GM19438 (cell line): Measurements from ENCODE around the gene BPHL.
"Not testable (repeated sequence)": the region's sequence is repeated elsewhere in the genome, so short reads cannot be mapped to it uniquely, and the experiment has no call there.

Experiments
- ATAC-seq: cut with Tn5 transposase; IDR thresholded peaks from one replicate; pipeline ENCODE4 v1.9.1; 2021; ENCODE audit warnings: low read depth; ENCODE audit not compliant: unreplicated experiment

BPHL gene

GRCh38 chr6:3151691-3152090 lies 33.2 kb downstream of the BPHL start:
- no peak for ATAC-seq

DNA sequence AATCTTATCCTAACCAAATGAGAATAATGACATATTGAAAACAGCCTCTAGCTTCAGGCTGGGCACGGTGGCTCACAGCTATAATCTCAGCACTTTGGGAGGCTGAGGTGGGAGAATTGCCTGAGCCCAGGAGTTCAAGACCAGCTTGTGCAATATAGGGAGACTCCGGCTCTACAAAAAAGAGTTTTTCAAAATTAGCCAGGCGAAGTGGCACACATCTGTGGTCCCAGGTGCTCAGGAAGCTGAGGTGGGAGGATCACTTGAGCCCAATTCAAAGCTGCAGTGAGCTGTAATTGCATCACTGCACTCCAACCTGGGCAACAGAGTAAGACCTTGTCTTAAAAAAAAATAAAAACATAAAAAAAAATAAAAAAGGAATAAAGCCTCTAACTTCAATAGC lies 34.2 kb downstream of the BPHL start:
- no peak for ATAC-seq

DNA sequence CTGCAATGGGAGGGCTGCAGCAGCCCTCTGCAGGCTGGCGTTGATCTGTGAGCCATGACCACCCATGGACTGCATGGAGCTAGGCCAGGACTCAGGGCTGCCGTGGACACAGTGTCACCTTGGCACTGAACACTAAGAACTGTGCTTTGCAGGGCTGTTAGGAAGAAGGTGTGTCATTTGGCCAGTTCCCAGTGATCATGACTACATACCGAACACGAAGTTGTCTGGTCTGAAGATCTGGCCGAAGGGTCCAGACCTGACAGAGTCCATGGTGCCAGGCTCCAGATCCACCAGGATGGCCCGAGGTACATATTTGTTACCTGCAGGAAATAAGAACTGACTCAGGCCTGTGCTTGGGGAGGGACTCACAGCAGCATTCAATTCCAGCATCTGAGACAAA lies 36.9 kb downstream of the BPHL start:
- not testable (repeated sequence) for ATAC-seq

- ATAC-seq: not testable (repeated sequence)
Measured at GRCh38 chr6:3156184-3157130, 37.9 kb downstream of the BPHL start.

DNA sequence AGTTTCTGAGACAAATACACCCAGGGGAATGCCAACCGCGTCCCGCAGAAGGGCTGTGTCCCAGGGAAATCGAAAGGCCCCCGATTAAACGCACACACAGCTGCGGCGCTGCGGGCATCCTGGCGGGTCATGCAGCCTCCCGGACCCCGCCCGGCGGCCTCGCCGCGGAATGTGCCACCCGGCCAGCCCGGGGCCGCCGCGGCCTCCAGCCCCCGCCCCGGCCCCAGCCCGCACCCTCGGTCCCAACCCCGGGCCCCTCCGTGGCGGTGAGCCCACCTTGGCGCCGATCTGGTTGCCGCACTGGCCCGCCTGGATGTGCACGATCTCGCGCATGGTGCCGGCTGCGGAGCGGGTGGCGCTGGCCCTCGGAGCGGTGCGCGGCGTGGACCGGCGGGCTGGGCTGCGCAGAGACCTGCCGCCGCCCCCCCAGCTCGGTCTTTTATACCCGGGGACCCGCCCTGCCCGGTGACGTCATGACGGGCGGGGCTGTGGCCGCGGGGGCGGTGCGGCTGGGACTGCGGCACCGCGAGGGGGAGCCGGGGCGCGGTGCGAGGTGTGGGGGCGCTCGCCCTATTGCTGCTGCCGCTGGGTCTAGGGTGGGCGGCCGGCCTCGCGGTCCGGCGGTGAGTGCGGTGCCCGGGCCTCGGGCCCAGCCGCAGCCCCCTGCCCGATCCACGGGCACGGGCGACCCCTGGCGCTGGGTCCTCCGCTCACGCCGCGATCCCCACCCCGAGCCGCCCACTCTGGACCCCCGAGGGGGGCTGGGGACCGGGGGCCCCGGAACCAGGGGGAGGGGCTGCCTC lies 38.8 kb downstream of the BPHL start, which contains the start of gene TUBB2A:
TSS of gene TUBB2A (minus strand) at position 414 of the 803 bp plus-strand sequence. CDS start at position 333, 81 bp downstream.
- ATAC-seq: peak; percentile 80

GRCh38 chr6:3159805-3160781 lies 41.6 kb downstream of the BPHL start:
- no peak for ATAC-seq

DNA sequence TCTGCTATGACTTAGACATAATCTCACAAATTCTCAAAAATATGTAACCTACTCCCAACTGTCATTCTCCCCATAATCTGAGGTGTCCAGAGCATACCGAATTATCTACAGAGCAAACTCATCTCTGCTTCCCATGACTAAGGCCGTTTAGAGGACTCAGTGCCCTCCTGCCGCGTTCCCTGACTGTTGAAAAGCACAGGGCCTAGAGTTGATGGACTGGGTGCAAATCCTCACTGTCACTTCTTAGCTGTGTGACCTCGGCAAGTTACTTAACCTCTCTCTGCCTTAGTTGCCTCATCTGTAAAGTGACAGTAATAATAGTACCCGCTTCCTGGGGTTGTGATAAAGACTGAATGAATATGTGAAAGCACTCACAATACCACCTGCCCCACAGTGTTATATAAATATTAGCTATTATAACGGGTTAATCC lies 43.6 kb downstream of the BPHL start:
- no peak for ATAC-seq

- ATAC-seq: peak; percentile 68
Measured at GRCh38 chr6:3162565-3163247, 44.2 kb downstream of the BPHL start.

DNA sequence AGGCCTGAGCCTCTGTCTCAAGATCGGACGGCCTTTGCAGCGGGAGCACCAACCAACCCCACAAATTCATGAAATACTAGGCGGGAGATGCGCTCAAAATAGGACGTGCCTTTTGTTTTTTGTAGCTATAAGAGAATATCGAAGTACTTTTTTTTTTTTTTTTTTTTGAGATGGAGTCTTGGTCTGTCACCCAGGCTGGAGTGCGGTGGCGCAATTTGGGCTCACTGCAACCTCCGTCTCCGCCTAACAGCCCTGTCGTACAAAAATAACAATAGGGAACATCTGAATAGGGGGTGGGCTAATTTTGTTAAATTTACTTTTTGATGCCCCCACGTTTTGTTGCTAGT lies 44.7 kb downstream of the BPHL start:
- peak; percentile 23 for ATAC-seq

DNA sequence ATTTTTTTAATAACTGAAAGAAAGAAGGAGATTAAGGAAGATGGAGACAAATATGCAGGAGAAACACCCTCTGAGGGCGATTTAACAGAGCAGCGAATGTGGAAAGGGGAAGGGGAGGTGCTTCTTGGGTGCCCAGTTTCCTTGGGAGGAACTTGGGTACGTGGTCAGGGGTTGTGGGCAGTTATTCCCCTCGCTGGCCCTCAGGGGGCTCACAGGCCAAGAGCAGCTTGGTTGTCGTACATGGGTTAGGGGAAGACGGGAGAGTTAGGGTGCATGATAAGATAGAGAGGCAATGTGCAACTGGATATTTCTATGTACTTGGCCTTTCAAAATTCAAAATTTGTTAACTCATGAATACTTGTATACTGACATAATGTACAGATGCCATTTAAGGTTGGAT lies 45.9 kb downstream of the BPHL start:
- no peak for ATAC-seq

DNA sequence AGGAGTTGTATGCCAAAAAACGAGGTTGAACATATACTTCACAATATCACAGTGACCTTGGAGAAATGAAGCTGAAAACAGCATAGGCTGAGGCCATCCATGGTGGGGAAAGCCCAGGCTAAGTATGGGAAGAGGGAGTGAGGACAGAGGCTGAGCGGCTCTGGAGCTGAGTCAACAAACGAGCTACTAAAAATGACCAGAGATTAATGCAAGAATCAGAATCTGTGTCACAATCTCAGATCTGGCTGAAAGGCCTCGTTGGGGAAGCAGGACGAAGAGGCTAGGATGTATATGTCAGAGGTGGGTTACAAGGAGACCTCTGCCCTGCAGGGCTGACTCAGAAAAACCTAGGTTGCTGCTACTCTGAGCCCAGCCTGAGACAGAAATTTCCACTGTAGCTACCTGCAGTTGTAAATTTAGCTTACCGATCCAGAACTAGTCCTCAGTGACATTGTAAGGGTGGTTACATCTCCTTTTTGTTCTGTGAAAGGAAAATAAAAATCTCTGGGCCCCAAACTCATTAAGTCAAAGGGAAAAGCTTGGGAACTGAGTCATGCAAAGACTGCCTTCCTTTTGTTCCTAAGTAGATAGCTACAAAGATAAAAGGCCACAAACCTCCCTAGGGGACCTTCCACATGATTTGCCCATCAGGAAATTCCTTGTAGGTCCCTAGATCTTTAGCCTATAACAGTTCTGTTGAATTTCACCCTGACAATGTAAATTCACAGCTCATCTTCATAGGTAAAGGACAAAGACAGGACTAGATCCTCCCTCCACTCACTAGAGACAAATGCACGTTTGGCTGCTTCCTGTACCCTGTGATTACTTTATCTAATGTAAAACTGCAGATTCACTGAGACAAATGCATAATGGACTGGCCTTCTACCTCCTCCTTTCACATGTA lies 47.4 kb downstream of the BPHL start:
- ATAC-seq: no peak

GRCh38 chr6:3166535-3167225 lies 48.2 kb downstream of the BPHL start:
- not testable (repeated sequence) for ATAC-seq

GRCh38 chr6:3168046-3168445 lies 49.5 kb downstream of the BPHL start:
- ATAC-seq: not testable (repeated sequence)

DNA sequence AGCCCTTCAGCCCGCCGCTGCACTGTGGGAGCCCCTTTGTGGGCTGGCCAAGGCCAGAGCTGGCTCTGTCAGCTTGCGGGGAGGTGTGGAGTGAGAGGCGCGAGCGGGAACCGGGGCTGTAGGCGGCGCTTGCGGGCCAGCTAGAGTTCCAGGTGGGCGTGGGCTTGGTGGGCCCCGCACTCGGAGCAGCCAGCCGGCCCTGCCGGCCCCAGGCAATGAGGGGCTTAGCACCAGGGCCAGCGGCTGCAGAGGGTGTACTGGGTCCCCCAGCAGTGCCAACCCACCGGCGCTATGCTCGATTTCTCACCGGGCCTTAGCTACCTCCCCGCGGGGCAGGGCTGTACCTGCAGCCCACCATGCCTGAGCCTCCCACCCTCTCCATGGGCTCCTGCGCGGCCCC lies 52.2 kb downstream of the BPHL start:
- not testable (repeated sequence) for ATAC-seq

- not testable (repeated sequence) for ATAC-seq
Measured at GRCh38 chr6:3171313-3172175, 53.0 kb downstream of the BPHL start.

DNA sequence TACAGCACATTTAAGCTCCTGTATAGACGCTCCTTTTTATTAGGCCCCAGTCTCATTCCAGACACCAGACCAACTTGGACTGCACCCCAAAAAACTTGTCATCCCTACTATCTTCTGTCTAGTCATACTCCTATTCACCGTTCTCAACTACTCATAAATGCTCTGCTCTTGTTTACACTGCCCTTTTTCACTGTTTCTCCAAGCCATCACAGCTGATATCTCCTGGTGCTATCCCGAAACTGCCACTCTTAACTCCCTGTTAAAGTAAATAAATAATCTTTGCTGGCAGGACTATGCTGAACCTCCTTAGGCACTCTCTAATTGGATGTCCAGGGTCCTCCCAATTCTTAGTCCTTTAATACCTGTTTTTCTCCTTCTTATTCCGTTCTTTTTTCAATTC lies 54.3 kb downstream of the BPHL start:
- not testable (repeated sequence) for ATAC-seq

GRCh38 chr6:3173636-3174089 lies 55.2 kb downstream of the BPHL start:
- not testable (repeated sequence) for ATAC-seq
